HEK293 (cell line): ENCODE measurements around the gene GPATCH3.

Experiments
- PBX3 ChIP-seq: sonication (generic); formaldehyde crosslinking; IDR thresholded peaks from 2 replicates; pipeline ENCODE4 v1.8.1; 2022; ENCODE audit warnings: mild to moderate bottlenecking, moderate library complexity, missing genetic modification reagents
- YY1 ChIP-seq: fragments of 450-650 bp; formaldehyde crosslinking; IDR thresholded peaks from 2 replicates; pipeline ENCODE4 v1.5.1; 2018; ENCODE audit warnings: missing biosample characterization, missing genetic modification characterization
- ZNF18 ChIP-seq: fragments of 450-650 bp; formaldehyde crosslinking; IDR thresholded peaks from 2 replicates; pipeline ENCODE4 v1.5.1; 2016; ENCODE audit warnings: missing biosample characterization, missing genetic modification characterization

GRCh38 chr1:26936823-26937222, 36.6 kb upstream of the GPATCH3 start:
- no peak for TF ChIP-seq YY1 (tag by site-specific recombination)
- no peak for TF ChIP-seq PBX3 (CRISPR knock-in tag)
- no peak for TF ChIP-seq ZNF18 (tag by site-specific recombination)
